H54 (cell line): ENCODE data around the gene UBR4.

Experiments used
- DNase-seq: peaks from one replicate; pipeline ENCODE4 v3.0.0; 2011; ENCODE audit warnings: low spot score, mixed read lengths; ENCODE audit not compliant: insufficient read length
- FAIRE-seq: peaks from 3 replicates; lab custom pipeline; 2011; peaks lifted over from hg19 to GRCh38; lab: Jason Lieb, UNC
- POLR2A ChIP-seq: IDR thresholded peaks from 2 replicates; pipeline ENCODE4 v1.6.1; 2011; ENCODE audit warnings: low read depth, mild to moderate bottlenecking, low read length

Gene UBR4

DNA sequence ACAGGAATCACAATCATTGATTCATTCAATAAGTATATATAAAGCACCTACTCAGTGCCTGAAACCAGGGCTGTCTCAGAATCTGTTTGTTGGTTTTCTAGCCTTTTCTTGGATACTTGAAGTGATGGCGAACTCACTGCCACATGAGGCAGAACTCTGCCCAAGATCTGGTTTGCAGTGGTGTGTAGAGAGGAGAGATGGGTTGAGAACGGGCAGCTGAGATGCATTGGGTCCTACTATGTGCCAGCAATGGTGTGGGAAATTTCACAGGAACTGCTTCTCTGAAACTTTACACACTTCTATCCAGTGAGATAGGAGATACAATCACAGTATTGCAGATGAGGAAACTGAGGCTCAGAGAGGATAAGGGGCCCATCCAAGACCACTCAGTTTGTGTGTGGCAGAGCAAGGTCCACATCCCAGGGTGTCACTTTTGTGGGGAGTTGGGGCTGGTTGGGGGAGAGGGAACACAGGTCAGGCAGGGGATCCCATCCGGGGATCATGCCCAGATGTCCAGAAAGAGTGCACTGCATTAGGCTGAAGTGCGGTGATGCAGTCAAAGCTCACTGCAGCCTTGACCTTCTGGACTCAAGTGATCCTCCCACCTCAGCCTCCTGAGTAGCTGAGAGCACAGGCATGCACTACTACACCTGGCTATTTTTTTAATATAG lies 169.9 kb downstream of the UBR4 start:
- DNase-seq: no peak
- no peak for FAIRE-seq
- TF ChIP-seq POLR2A: no peak

DNA sequence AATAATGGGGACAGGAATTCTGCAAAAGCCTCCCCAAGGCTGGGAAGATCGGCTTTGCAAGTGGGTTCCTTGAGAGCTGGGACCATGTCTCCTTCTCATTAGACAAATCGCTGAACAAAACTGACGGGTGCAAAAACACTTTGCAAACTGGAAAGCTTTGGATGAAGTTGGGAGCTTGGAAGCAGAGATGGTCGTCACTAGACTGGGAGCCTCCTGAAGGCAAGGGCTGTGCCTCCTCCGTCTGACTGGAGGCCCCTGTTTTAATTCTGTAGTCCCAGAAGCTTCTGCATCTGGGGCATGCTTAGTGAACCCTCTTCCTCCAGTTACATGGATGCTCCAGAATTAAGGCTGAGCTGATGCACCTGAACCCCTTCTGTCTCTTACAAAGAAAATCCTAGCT lies 171.3 kb downstream of the UBR4 start:
- DNase-seq (no peak), FAIRE-seq (no peak)
- TF ChIP-seq POLR2A: no peak

- DNase-seq: no peak
- FAIRE-seq: no peak
- TF ChIP-seq POLR2A: no peak
Measured at GRCh38 chr1:19038096-19038495, 172.0 kb downstream of the UBR4 start.

DNA sequence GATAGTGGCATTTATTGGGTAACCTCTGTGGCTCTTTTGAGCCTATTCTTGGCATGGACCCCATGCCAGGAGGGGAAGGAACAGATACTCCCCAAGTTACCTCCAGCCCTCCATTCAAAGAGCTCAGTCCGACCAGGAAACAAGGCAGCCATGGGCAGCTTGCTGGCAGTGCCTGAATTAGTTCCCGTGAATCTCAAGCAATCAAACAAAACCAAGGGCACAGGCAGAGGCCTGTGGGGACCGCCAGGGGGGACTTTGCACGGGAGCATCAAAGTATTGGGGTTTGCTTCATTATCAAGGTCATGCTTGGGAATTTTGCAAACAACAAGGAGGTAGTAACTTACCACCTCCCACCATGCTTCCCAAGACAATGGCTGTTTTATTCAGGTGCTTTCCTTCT lies 172.4 kb downstream of the UBR4 start:
- DNase-seq (no peak), FAIRE-seq (no peak)
- no peak for TF ChIP-seq POLR2A

DNA sequence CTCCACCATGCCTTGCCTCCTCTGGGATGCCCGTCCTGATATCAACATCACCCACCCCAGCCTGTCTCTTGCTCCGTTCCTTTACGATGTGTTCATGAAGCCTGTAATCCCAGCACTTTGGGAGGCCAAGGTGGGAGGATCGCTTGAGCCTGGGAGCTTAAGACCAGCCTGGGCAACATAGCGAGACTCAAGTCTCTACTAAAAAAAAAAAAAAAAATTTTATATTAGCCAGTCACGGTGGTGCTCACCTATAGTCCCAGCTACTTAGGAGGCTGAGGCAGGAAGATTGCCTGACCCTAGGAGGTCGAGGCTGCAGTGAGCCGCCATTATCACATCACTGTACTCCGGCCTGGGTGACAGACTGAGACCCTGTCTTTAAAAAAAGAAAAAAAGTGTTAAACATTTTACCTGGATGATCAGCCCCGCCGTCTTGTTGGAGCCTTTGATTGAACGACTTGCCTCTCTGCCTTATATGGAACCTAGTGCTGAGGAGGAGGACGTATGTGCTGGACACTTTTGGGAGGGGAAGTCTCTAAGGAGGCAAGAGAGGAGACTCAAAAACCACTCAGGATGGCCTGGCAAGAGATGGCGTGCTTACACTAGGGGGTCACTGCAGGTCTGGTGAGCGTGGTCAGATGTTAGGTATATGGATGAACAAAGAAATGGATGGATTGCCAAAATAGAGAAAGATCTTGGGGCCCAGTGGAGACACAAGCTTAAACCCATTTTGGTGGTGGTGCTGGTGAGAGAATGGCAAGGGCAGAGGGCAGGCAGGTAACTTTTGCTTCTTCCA lies 173.1 kb downstream of the UBR4 start:
- FAIRE-seq (no peak), DNase-seq (no peak)
- no peak for TF ChIP-seq POLR2A

DNA sequence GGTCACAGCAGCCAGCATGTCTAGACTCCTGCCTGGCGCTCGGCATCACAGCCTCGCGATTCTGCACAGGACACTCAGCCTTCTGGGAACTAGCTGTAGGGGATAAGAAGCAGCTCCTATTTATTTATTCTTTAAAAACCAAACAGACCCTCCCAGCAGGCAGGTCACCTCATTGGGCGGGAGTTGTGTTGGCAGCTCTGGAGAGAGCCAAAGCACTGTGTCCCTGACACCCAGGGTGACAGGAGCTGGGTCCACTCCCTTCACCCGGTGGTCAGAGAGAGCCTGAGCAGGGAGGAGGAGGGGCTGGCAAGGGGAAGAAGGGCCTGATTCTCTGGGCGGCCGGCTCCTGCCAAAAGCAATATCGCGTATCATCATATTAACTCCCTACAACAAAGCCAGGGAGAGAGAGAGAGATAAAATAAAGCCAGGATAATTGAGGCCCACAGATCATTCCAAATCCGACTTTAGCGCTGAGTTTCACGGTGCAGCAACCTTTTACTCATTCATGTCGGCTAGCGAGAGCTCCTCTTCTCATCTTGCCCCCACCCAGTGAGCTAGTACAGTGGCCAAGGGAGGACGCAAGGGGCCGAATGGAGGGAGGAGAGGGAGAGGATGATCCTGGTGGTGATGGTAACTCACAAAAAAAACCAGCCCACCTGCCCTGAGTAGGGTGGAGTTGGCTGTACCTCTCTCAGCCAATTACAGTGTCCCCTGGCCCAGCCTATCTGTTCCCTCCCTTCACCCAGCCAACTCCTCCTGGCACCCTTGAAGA lies 173.8 kb downstream of the UBR4 start:
- TF ChIP-seq POLR2A: no peak
- FAIRE-seq (no peak), DNase-seq (no peak)

DNA sequence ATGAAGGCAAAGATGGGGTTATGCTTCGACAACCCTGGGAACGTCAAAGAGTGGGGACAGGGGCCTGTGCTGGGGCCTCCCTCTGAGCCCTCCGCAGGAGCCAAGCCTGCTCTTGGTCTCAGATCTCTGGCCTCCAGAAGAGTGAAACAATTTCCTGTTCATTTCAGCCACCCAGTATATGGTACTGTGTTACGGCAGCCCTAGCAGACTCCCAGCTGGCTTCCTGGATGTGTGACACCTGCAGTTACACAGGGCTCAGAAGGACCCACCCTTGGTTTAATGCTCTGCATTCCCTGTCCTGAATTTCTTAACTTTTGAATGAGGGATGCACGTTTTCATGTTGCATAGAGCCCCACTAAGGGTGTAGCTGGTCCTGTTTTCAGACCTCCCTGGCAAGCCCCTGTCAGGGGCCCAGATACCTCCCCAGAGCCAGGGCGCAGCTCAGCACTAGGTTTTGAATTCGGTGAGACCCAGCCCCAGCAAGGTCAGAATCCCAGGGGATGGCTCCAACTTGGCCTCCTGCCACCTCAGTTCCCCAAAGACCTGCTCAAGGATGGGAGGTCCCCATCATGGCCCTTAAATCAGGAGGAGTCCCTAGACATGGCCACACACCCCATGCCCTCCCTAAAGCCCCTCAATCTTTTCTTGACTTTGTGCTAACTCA lies 174.6 kb downstream of the UBR4 start:
- no peak for TF ChIP-seq POLR2A
- DNase-seq: no peak
- no peak for FAIRE-seq

- TF ChIP-seq POLR2A: no peak
- FAIRE-seq (no peak), DNase-seq (no peak)
Measured at GRCh38 chr1:19034721-19035120, 175.3 kb downstream of the UBR4 start.

GRCh38 chr1:19033926-19034680 lies 176.0 kb downstream of the UBR4 start:
- DNase-seq (peak; percentile 40), FAIRE-seq (no peak)
- TF ChIP-seq POLR2A: no peak

- FAIRE-seq: no peak
- no peak for DNase-seq
- TF ChIP-seq POLR2A: no peak
Measured at GRCh38 chr1:19033515-19033839, 176.6 kb downstream of the UBR4 start.

DNA sequence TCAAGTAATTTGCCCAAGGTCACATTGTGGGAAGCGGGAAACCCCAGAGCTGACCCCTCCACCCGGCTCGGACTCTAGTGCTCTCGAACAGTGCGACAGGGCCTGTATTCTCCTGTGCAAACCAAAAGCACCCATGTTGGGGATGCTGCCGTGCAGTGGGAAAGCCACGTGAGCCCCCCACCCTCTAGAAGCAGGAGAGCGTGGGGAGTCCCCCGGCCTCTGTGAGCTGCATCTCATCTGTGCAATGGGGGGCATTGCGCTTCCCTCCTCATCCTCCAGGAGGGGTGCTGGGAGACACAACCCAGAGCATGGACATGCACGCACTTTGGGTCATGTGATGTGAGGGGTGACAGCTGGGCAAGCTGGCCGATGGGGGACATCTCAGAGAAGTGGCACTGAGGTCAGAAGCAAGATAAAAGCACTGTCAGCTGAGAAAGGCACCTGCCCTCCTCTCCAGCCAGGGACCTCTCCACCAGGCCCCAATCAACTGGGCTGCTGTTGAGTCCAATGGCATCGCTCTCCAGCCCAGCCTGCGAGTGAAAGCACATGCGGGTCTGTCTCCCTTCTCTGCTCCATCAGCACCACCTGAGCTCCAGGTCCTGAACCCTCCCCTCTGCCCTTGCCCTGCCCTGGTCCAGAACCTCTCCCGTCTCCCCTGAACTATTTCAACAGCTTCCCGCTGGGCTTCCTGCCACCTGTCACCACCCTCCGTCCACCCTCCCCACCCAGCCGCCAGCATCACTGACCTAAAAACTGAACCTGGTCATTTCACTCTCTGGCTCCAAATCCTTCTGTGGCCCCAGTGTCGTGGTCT lies 177.2 kb downstream of the UBR4 start:
- TF ChIP-seq POLR2A: no peak
- FAIRE-seq: no peak
- DNase-seq: no peak

GRCh38 chr1:19032413-19032695 lies 177.7 kb downstream of the UBR4 start:
- TF ChIP-seq POLR2A: no peak
- DNase-seq (no peak), FAIRE-seq (no peak)
